Activated T-cell treated with anti-CD3 and anti-CD28 coated beads for 1 hour (primary cell): ENCODE results near the gene SLC44A4.
"Not testable (repeated sequence)": the region's sequence is repeated elsewhere in the genome, so short reads cannot be mapped to it uniquely, and the experiment has no call there.

Experiments used
- DNase-seq: peaks from one replicate; pipeline ENCODE4 v3.0.0-alpha.2; 2020; ENCODE audit warnings: low read depth

Gene SLC44A4

GRCh38 chr6:31878726-31879125 is at the start of gene SLC44A4:
Gene SLC44A4 (minus strand): TSS chr6:31878997. CDS start chr6:31878980, 17 bp downstream.
- DNase-seq, result no peak

DNA sequence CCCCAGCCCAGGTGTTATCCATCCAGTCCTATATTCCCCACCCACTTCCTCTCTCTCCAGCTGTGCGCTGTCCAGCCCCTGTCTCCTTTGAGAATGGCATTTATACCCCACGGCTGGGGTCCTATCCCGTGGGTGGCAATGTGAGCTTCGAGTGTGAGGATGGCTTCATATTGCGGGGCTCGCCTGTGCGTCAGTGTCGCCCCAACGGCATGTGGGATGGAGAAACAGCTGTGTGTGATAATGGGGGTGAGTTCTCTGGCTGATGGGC is 49.8 kb upstream of the SLC44A4 start:
- no peak for DNase-seq

GRCh38 chr6:31927863-31928671 is 49.3 kb upstream of the SLC44A4 start:
- DNase-seq, result no peak

GRCh38 chr6:31927242-31927862 is 48.6 kb upstream of the SLC44A4 start, which contains the start of gene C2:
Gene C2 (plus strand): TSS chr6:31927717. CDS start chr6:31927753, 36 bp downstream.
- DNase-seq, result no peak

DNA sequence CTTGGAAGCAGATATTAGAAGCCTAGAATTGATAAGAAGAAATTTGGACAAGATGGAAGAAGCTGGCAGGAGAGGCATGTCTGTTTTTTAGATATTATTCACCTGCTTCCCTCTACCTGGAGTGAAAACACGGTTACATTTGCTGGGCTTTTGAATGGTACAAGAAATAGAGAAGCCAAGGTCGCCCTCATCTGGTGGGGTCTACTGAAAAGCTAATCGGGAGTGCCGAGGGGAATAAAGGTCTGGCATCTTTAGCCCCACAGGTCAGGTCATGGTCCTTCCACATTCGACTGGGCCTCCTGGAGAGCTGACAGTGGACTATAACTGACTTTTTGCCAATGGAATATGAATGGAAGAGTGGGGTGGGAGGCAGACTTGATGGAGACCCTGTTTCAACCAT is 44.1 kb upstream of the SLC44A4 start:
- DNase-seq, result peak; percentile 16

GRCh38 chr6:31920811-31921210 is 42.0 kb upstream of the SLC44A4 start:
- DNase-seq, result no peak

DNA sequence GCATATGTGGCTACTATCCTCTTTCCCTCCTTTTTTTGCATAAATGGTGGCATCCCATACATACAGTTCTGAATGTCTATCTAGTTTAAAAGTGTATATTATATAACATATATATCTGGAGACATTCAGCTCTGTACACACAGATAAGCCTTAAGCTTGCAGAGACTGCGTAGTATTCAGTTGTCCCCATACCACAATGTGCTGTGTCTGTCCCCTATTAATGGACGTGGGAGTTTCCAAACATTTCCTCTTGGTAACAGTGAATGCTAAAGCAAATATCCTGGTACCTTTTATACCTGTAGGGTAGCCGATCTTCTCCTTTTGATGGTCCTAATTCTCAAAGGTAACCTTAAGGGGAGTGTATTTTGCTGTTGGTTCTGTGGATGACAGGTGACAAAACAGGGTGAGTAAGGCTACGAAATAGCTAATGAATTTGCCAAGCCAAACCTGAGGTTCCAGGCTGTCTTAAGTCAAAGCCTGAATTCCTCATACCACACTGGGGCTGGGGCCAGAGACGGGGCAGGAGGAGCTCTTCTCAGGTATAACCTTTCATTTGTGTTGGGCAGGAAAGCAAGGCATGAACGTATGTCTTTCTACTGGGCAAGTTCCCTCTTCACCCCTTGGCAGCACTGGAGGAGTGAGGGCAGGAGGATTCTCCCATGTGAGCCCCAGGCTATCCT is 41.0 kb upstream of the SLC44A4 start:
- DNase-seq, result no peak

- DNase-seq, result no peak
These were observed 39.4 kb upstream of the SLC44A4 start for GRCh38 chr6:31918069-31918720.

GRCh38 chr6:31915756-31916155 is 37.0 kb upstream of the SLC44A4 start:
- DNase-seq, result no peak

- DNase-seq, result no peak
These were observed 36.6 kb upstream of the SLC44A4 start for GRCh38 chr6:31915351-31915750.

DNA sequence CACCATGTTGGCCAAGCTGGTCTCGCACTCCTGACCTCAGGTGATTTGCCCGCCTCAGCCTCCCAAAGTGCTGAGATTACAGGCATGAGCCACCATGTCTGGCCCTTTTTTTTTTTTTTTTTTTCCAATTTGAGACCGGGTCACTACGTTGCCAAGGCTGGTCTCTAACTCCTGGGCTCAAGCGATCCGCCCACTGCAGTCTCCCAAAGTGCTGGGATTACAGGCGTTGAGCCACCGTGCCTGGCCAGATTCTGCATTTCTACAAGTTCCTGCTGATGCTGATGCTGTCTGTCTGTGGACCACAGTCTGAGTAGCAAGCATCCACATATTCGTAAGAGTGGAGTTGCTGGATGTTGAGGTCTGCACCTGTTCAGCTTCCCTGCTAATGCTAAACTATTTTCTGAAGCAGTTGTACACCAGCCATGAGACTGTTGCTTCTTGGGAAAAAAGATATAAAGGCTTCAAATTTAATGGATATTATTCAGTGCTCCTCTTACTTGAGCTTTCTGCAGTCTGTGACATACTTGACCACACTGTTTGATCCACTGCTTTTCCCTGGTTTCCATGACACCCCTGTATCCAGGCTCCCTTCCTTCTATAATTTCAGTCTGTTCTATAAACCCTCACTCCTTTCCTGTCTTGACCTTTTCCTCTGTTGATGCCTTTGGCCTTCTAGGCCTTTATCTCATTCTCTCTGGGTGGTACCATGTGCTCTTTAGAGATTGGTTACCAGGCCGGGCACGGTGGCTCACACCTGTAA is 33.2 kb upstream of the SLC44A4 start:
- no peak for DNase-seq

DNA sequence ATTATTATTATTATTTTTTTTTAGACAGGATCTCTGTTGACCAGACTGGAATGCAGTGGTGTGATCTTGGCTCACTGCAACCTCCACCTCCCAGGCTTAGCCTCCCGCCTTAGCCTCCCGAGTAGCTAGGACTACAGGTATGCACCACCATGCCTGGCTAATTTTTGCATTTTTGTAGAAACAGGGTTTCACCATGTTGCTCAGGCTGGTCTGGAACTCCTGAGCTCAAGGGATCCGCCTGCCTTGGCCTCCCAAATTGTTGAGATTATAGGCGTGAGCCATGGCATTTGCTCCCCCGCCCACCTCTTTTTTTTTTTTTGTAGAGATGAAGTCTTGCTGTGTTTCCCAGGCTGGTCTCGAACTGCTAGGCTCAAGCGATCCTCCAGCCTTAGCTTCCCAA is 30.5 kb upstream of the SLC44A4 start:
- not testable (repeated sequence) for DNase-seq

GRCh38 chr6:31908791-31909190 is 30.0 kb upstream of the SLC44A4 start:
- DNase-seq, result no peak

DNA sequence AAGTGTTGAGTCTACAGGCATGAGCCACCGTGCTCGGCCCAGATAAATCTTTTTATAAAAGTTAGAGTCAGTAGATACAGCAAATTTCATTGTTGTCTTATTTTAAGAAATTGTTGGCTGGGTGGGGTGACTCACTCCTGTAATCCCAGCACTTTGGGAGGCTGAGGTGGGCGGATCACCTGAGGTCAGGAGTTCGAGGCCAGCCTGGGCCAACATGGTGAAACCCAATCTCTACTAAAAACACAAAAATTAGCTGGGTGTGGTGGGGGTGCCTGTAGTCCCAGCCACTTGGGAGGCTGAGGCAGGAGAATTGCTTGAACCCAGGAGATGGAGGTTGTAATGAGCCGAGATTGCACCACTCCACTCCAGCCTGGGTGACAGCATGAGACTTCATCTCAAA is 29.5 kb upstream of the SLC44A4 start:
- not testable (repeated sequence) for DNase-seq

DNA sequence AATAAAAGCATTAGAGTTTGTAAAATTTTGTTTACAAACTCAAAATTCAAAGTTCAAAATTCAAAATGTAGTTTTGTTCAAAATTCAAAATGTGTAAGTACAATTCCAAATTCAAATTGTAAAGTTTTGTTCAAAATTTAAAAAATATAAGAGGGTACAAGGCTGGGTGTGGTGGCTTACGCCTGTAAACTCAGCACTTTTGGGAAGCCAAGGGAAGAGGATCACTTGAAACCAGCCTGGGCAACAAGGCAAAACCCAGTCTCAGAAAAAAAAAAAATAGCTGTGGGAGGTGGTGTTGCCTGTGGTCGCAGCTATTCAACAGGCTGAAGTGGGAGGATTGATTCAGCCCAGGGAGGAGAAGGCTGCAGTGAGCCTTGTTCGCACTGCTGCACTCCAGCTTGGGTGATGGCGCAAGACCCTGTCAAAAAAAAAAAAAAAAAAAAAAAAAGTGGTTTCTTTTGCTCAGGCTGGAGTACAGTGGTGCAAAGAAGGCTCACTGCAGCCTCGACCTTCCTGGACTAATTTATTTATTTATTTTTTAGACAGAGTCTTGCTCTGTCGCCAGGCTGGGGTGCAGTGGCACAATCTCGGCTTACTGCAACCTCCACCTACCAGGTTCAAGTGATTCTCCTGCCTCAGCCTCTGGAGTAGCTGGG is 28.5 kb upstream of the SLC44A4 start:
- DNase-seq, result no peak

- not testable (repeated sequence) for DNase-seq
These were observed 27.9 kb upstream of the SLC44A4 start for GRCh38 chr6:31906727-31907126.

DNA sequence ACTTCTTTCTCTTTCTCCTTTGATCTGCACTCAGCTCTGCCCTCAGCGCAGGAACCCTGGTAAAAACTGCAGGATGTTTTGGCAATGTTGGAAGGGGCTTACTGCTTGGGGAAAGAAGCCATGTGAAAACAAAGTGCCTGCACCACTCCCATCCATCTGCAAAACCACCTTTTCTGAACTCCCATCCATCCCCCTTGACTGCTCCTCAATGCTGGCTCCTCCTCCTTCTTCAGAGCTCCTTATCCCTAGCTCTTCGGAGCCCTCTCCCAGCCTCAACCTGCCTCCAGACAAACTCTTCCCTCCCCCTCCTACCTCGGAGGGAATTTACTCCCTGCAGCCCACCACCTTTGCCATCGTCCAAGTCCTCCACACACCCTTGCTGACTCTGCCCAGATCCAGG is 27.3 kb upstream of the SLC44A4 start:
- no peak for DNase-seq

DNA sequence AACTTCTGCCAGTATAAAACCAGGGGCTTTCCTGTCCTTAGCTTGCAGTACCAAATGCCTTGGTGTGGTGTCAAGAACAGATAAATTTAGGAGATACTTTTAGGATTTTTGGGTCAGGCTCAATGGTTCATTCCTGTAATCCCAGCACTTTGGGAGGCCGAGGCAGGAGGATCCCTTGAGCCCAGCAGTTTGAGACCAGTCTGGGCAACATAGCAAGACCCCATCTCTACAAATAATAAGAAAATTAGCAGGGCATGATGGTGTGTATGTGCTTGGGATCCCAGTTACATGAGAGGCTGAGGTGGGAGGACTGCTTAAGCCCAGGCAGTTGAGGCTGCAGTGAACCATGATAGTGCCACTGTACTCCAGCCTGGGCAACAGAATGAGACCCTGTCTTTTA is 26.2 kb upstream of the SLC44A4 start:
- no peak for DNase-seq

- no peak for DNase-seq
These were observed 25.2 kb upstream of the SLC44A4 start for GRCh38 chr6:31903957-31904356.

DNA sequence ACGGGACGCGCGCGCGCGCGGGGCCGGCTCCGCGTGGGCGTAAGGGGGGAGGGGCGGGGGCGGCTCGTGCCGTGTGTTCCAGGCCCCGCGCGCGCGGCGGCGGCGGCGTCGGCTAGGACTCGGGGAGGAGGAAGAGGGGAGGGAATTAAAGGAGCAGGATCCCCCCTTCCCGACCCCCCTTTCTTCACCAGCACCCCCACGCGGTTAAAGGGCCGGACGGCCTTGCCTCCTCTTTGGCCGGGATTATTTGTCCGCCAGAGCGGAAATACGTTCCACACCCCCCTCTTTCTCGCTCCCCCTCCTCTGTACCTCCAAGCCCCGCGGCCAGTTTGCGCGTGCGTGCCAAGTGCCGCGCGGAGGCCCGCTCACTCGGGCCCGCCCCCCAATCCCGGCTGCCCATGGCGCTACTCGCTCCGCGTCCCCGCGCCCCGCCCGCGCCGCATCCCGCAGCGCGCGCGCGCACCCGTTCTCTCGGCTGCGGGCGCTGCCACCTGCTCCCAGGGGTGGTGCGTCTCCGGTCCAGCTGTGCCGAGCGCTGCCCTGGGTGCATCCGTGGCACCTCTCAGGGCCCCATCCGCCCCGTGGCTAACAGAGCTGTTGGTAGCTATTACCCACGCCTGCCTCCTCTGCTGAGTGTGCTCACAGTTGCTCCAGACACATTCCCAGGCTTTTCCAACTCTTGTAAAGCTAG is 23.3 kb upstream of the SLC44A4 start, which contains the start of gene ZBTB12:
Gene ZBTB12, minus strand, starts transcription at position 134 of the 691 bp plus-strand sequence. CDS start 781 bp downstream, outside the sequence.
- peak; percentile 73 for DNase-seq
